ENCODE data around the gene RGS3.
"Not testable (repeated sequence)": the region's sequence is repeated elsewhere in the genome, so short reads cannot be mapped to it uniquely, and the experiment has no call there.

The RGS3 gene

DNA sequence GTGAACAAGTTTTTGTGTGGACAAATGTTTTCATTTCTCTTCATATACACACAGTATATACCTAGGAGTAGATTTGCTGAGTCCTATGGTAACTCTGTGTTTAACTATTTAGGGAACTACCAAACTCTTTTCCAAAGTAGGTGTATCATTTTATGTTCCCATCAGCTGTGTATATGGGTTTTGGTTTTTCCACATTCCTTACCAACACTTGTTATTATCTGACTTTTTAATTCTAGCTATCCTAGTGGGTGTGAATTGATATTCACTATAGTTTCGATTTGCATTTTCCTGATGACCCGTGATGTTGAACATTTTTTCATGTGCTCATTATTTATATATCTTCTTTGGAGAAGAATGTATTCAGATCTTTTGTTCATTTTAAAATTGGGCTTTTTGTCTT is 3.7 kb downstream of the RGS3 start:
- no peak for DNase-seq

DNA sequence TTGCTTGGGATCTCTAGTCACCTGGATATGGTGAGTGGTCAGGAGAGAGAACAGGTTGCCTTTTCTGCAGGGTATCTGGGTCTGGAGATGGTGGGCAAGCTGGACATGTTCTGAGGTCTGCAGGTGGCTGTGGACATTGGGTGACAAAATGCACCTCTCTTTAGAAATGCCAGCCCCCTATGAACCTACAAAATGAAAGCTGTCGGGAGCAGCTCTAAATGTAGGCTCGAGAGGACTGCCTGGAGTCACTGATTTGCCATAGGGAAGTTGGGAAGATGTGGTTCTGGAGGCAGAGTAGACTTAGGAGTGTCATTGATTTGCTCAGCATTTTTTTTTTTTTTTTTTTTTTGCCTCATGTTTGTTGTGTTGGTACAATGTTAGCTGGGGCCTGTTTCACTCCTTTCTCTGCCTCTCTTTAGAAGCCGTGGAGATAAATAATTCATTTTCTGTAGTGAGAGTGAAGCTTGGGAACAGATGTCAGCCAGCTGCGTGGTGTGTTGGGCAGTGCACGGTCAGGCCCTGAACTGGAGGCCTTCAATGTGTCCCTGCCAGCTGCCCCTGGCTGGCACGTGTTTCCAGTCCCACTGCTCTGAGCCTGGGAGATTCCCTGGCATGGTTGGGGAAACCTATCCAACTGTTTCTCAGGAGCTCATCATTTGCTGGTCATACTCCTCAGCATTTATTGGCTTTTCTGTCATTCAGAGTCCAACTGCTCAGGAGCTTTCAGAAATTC is 5.4 kb downstream of the RGS3 start:
- no peak for DNase-seq

DNA sequence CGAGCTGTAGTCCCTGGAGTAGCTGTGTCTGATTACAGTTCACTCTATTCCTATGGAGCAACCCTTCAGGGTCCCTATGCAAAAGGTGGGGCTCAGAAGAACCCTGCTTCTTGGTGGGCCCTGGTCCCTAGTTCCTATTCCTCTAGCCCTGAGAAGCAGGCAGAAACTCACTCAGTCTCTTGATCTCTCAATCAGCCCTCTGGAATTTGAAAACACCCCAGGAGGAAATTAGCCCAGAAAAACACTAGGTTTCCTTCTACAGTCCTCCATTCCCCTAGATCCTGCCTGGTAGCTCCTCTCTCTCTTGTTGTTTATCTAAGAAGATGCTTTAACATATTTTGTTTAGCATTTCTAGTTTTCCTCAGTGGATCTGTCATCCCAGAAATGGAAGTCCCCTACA is 7.6 kb downstream of the RGS3 start:
- DNase-seq = no peak

DNA sequence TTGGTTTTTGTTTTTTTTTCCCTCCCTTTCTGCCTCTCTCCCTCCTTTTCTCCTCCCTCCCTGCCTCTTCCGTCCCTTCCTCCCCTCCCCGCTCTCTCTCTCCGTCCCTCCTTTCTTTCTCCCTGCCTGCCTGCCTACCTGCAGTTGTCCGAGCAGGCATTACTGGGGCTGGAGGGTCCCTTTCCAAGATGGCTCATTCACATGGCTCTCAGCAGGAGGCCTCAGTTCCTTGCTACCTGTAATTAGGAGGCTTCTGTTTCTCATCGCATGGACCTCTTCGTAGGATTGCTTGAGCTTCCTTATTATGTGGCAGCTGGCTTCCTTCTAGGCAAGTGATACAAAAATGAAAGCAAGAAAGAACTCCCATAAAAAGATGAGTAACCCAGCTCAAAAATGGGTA is 8.0 kb downstream of the RGS3 start:
- no peak for DNase-seq

DNA sequence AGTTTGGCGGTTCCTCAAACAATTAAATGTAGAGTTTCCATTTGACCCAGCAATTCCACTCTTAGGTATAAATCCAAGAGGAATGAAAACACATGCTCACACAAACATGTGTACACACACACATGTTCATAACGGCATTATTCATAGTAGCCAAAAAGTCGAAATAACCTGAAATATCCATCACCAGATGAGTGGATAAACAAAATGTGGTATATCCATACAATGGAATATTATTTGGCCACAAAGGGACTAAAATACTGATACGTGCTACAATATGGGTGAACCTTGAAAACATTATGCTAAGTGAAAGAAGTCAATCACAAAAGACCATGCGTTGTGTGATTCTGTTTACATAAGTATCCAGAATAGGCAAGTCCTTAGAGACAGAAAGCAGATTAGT is 8.7 kb downstream of the RGS3 start:
- no peak for DNase-seq

DNA sequence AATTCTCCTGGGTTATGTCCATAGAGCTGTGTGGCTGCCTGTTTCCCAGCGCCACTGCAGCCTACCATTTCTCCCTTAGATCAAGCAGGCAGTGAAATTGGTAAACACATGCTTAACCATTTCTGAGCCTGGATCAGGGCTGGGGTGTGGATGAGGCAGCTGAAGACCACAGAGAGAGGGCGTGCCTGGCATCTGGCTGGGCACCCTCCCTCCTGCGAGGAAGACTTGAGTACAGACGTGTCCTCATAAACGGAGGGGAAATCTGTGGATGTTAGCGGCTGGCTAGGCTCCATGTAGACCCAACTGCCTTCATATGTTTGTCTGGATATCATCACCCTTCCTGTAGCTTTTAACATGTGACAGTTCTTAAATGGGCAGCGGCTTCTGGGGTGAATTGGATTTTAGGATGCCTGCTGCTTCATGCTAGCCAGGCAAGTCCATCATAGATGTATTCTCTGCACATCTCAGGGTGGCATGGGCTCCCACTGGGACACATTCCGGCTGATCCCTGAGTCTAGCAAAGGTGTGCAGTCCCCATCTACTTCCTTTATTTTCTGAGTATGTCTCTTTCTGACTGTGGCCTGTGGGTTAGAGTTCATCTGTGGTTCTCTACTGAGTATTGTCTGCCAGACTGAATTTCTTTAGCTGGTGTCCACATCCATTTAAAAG is 11.0 kb downstream of the RGS3 start:
- DNase-seq = no peak

DNA sequence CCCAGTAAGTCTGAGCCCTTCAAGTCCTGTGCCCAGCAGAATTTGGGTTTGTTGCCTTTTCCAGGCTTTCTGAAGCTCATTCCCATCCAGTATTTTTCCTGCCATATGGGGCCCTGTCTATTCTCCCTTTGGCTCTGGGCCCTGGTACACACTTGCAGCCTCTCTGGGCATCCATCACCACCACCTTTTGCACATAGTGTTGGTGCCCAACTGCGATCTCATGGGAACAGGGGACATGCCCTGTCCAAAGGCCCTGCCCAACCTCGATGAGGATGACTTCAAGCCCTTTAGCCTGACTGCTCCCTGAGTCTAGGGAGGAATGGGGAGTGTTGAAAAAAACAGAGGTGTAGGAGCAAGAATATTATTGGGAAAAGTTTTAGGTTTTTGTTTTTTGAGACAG is 11.5 kb downstream of the RGS3 start:
- DNase-seq = no peak

DNA sequence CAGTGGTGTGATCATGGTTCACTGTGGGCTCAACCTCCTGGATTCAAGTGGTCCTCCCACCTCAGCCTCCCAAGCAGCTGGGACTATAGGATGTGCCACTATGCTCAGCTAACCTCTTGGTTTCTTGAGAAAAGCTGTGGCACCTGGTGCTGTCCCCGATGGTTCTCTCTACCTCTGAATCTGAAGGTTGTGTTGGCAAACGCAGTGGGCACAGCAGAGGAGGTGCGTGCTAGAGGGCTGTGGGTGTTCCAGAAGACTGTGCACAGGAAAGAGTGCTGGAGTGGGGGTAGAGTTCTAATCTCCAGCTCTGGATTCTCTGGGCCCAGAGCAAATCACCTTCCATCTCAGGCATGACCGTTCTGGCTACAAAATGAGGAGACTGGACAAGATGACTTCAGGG is 12.5 kb downstream of the RGS3 start:
- no peak for DNase-seq

DNA sequence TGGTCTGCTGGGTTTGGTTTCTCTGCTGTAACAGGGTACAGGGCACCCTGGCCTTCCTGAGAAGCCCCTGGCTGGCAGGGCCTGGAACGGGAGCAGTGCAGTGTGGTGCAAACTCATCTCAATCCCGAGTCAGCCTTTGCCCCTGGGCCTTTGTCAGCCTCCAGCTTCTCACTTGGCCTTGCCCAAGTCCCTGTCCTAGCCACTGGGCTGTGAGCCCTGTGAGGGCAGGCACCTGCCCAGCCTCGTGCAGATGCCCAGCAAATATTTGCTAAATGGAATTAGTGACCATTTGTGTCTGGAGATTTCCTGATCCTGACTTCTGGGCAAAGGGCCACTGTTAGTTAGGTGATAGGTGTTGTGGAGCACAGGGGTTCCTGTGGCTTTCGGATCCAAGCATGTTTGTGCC is 13.0 kb downstream of the RGS3 start:
- no peak for DNase-seq

DNA sequence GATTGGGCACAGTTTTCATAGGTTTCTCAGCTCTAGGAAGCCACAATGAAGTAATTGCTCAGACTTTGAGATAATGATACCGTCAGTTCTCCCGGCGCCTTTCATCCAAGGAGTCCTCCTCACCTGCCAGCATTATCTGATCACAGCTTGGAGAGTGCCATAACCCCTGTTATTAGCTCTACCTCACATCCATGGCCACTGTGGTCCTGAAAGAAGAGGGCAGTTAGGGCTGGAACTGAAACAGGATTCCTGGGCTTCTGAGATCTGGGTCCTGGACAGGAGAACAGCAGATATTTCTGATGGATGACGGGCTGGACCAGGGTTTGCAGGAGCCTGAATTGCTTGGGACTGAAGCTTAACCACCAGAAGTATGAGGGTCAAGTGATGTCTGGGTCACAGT is 13.5 kb downstream of the RGS3 start:
- no peak for DNase-seq

DNA sequence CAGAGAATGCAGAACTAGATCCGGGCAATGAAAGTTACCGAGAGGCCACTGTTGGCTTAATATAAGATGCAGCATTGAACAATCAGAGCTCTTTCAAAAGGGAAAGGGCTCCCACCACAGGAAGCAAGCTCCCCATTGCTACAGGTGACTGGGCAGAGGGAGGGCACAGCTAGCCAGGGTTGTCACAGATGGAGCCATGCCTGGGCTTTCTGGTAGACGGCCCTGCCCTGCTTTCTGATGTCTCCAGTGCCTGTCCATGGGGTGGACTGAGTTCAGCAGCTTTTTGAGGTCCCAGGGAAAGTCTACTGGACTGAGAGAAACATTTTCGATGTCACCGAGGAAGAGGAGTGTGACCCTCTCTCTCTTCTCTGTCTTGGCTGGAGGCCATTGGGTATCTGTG is 14.1 kb downstream of the RGS3 start:
- no peak for DNase-seq

DNA sequence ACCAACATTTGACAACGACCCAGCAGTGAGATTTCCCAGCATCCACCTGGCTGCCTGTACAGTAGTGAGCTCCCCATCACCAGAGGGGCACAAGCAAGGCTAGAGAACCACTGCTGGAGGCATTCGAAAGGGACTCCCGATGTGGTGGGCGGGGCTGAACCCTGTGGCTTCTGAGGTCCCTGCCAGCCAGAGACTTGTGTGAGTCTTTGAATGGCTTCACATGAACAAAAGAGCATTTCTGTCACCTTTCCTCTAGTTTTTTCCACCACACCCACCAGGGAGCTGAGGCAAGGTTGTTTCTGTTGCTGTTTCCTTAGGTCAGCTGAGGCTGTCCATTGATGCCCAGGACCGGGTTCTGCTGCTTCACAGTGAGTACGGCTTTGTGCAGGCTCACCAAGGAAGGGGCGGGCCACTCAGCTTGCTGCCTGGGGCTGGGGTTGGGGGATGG is 15.7 kb downstream of the RGS3 start:
- no peak for DNase-seq

DNA sequence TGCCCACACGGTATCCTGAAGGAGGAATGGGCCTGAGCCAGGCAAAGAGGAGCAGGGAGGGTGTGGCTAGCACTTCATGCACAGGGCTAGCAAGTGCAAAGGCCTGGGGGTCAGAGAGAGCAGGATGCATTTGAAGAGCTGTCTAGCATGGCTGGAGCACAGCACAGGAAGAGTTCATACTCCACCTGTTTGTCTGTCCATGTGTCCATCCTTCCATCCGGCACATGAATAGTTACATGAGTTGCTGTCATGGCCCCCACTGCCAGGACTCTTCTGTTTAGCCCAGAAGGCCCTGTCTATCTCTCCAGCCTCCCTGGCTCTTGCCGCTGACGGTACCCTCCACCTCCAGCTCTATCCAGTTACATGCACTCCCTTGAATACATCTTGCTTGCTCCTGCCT is 17.1 kb downstream of the RGS3 start:
- DNase-seq = no peak

DNA sequence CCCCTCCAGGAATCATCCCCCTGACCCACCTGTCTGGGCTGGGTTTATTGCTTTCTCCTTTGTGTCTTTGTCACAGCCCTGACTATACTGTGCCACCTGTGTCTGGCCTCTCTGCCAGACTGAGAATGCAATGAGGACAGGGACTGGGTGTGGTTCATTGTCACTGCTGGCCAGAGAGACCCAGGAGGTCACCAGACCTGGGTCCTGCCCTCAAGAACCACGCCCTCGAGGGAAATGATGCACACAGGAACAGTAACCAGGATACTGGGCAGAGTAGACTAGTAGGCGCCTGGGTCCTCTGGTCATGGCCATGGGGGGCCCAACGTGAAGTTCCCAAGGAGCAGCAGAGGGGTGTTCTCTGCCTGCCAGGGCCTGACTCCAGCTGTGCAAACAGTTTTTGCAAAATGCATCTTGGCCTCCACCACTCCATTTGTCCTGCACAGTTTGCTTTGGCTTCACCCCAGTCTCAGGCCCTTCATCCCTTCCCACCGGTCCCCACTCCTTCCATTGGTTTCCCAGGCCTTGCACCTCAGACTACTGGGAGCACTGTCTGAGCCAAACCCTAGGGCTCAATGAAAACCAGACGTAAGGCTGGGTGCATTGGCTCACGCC is 17.8 kb downstream of the RGS3 start:
- DNase-seq = no peak

DNA sequence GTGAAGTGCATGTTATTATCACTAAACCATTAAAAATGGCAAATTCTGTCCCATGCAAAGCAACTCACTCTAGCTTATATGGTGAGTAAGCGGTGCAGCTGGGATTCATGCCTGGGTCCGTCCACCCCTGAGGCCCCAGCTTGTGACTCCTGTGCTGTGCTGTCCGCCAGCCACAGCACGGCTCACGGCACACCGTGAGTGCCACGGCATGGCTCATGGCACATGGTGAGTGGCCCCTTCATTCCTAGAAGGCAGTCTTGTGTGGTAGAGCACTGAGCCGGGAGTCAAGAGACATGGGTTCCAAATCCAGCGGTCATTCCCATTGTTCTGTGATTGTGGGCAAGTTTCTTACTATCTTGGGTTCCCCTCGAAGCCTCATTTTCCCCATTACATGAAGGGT is 18.8 kb downstream of the RGS3 start:
- DNase-seq = no peak

DNA sequence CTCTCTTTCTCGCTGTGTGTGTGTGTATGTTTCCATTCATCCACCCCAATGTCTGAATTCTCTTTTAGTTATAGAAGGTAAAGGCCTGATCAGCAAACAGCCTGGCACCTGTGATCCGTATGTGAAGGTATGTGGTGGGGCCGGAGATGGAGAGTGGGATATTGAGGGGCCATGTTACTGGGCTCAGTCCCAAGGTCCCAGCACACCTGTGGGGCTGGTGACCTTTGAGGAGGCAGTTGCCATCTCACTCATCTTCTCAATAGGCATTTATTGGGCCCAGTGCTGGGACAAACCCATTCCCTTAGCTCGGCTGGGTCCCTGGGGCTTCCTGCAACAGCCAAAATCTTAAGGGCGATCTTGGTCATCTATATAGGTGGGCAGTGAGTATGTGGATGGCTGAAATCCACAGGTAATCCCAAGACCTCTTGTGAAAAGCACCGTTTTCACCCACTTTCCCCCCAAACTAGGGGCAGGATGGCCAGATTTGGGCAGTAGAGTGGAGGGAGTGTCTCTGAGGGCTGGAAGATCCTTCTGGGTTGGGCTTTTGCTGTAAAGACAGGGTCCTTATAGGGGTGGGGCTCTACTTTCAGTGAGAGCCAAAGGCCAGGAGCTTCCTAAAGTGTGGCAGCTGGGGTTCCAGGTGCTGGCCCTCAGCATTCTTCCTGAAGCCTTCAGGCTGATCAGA is 19.6 kb downstream of the RGS3 start:
- DNase-seq = no peak

DNA sequence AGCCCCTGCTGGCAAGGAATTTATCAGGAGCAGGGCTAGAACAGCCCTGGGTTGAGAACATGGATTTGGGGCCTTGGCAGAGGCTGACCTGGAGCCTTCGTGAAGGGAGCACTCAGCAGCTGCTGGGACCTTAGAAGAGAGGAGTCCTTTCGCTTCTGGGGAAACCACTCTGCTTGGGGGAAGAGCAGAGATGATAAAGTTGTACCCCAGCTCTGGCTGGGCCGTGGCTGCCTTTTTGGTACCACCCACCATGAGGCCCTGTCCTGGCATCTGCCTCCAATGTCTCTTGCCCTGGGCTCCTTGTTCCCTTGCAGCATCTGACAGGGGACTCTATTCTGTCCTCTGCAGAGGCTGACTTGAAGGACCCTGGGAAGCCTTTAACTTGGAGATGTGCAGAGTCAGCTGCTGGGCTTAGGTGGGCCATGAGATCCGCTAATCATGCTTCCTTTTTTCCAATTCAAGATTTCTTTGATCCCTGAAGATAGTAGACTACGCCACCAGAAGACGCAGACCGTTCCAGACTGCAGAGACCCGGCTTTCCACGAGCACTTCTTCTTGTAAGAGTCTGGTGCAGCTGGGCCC is 20.2 kb downstream of the RGS3 start:
- DNase-seq = no peak

DNA sequence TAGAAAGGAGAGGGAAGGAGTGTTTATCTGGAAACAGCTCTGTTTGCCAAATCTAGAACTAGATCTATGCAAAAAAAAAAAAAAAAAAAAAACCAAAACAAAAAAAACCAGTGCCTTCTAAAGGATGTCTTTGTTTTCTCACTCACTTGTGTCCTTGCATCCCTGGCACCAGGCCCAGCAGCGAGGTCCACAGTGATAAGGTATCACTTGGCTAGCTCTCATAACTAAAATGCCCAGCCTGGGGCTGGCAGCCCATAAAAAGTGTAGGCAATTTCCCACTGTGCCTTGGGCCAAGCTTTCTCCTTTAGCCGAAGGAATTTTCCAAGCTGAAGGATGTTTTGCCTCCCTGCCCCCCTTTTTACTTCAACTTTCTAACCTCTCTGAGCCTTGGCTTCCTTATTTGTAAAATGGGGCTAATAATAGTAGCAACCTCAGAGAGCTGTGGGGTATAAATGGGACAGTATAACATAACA is 20.8 kb downstream of the RGS3 start:
- DNase-seq = no peak

DNA sequence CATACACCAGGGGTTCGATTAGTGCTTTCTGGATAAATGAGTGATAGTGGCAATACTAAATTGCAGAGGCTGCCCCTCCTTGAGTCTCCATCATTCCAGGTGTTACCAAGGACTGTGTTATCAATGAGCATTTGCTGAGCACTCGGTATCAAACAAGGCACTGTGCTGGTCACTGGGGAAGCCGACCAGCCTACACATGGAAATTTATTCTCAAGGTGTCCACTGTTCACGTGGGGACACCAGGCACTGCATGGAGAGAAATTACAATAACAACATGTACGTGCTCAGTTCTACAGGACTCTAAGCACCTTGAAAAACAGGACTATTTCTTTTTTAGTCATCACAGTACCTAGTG is 22.2 kb downstream of the RGS3 start:
- no peak for DNase-seq

DNA sequence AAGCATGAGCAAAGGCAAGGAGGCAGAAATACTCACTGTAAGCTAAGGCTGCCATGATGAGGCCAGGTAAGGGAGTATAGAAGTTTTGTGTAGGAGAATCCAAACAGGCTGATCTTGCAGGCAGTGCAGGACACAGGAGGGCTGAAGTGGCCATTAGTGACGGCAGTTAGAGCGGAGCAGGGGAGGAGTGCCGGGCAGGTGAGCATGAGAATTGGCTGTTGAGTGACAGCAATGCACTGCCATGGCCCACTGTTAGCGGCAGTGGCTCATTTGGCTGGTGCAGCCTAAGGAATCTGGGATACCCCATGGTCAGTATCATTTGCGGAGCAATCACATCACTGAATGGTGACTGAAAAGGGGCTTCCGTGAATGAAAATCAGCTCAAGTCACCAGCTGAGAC is 22.8 kb downstream of the RGS3 start:
- no peak for DNase-seq

DNA sequence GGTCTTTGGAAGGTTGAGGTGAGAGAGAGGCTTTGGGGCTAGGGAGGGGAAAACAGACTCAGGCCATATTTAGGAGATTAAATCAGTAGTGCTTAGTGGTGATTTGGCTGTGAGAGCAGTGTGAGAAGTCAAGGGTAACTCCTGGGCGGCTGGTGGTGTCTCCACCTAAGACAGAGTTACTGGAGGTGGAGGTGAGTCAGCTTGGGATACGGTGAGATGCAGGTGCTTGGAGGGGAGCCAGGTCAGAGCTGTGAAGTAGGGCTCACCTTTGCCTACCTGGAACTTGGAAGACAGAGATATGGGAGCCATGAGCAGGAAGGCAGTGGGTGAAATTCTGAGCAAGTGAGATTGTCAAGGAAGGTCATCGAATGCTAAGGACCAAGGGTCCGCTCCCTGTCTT is 24.5 kb downstream of the RGS3 start:
- DNase-seq = no peak

DNA sequence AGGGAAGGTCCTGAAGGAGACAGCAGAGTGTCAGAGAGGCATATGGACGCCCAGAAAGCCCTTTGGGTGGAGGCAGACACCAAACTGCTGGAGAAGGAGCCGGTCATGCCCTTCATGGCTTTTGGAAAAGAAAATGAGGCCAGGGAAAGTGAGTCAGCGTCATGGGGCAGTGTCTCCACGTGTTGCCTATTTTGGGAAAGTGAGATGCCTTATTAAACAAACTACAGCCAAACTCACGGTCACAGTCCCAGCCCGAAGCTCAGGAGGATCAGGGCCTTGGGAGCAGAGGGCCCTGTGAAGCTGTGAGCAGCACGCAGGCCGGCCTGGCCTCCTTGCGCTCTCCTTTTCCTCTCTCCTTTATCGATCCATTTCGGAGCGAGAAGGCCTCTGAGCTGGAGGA is 25.0 kb downstream of the RGS3 start:
- DNase-seq = no peak

DNA sequence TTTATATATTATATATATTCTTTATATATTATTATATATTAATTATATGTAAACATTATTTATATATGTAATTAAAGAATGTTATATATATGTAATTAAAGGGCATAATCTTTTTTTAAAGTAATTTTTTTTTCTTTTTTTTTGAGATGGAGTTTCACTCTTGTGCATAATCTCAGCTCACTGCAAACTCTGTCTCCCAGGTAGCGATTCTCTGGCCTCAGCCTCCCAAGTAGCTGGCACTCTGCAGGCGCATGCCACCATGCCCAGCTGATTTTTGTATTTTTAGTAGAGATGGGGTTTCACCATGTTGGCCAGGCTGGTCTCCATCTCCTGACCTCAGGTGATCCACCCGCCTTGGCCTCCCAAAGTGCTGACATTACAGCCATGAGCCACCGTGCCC is 27.6 kb downstream of the RGS3 start:
- DNase-seq = not testable (repeated sequence)

Data from activated CD4-positive, alpha-beta T cell treated with anti-CD3 and anti-CD28 coated beads for 1 hour (primary cell).